GM19099 (cell line): ENCODE results near the gene SETBP1.

Experiments
- POLR2A ChIP-seq: IDR thresholded peaks from 3 replicates; pipeline ENCODE4 v1.6.1; 2011; ENCODE audit warnings: low read depth; ENCODE audit not compliant: insufficient read length; ENCODE audit errors: extremely low read depth

The SETBP1 gene

DNA sequence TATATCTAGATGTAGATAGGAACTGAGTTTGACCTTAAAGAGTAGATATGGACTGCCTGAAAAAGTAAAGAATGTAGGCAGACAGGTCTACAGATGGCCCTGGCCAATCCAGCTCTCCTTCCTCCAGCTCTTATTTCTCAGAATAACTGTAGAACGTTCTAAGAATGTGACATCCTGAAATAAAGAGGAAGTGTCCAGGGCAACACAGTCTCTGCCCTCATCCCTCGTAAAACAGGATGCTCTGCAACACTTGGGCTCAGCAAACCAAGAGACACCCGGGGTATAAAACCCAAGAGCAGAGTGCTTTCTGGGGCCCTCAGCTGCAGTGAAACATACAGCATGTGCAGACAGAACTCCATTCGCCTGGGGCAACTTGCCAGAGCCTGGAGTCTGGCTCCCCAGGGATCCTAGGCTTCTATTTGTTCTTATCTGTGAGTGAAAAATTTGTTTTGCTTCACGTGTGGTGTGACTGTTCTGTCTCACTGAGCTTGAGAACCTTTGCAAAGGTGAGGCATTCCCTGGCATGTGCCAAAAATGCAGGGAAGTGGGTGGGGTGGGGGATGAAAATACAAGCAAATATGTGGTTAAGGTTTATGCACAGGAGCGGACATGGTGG lies 401.0 kb downstream of the SETBP1 start:
- no peak for TF ChIP-seq POLR2A

DNA sequence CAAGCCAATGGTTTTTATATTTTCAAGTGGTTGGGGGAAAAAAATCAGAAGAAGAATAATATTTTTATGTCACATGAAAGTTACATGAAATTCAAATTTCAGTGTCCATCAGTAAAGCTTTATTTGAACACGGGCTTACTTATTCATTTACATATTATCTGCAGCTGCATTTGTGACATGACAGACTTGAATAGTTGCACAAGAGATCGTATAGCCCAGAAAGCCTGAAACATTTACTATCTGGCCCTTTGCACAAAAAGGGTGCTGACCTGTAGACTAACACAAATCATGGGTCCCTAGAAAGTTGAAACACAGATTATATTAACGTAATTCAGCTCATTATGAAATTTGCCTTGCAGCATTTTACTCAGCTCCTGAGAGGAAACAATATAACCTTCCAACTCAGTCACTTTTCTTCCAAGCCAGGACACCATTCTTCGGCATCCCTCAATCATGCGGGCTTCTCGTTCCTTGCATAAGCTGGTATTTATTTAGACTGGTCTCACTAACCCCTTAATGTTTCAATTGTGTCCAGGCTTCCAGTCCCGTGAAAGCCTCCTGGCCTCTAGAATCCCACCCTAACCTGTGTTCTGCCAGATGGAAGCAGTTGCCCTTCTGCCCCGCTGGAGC lies 402.7 kb downstream of the SETBP1 start:
- TF ChIP-seq POLR2A: no peak

DNA sequence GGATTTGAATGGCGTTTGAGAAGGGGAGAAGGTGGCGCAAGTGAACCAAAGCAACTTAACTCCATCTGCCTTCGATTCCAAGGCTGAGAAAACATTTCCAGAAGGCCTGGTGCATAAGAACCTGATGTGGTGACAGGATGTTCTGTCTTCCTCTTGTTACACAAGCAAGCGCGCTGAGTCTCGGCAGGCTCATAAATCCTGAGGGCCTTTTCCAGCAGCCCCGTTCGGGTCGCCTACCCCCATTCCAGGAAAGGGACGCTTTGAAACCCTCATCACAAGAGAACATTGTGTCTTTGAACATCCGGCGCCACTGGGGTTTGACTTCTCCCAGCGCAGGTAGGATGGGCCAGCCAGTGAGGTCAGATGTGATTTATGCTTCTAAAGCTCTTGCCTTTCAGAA lies 403.5 kb downstream of the SETBP1 start:
- no peak for TF ChIP-seq POLR2A

DNA sequence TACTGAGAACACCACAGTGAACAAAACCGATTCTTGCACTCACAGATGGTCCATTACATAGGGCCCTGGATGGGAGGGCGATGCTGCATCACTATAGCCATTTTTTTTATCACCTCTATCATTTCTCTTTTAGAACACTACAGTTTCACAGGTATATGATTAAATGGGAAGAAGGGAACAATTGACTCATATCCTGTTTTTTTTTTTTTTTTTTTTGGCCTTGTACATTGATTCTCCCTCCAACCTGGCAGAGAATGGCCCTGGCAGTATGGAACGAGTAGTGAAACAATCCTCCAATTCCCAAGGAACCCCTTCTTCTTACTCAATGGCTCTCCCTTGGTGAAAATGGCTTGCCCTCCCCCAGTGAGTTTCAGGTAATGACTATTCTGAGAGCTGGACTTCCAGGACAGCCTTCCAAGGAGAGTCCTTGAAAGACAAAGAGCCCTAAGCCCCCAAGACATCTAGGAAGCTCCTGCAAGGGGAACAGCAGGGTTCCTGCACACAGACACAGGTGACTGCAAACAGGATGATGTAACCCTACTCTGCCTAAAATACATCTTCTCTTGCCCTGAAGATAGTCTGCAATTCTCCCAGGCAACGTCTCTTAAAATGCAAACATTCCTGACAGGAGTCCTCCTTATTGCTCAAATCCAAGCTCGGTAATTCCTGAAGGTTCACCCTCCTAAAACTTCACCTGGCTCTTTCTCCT lies 405.4 kb downstream of the SETBP1 start:
- TF ChIP-seq POLR2A: no peak

- TF ChIP-seq POLR2A: no peak
Observed at GRCh38 chr18:45086777-45087176, 406.1 kb downstream of the SETBP1 start.

GRCh38 chr18:45090526-45091140 lies 409.9 kb downstream of the SETBP1 start:
- TF ChIP-seq POLR2A: no peak

- no peak for TF ChIP-seq POLR2A
Observed at GRCh38 chr18:45100321-45101105, 419.8 kb downstream of the SETBP1 start.

GRCh38 chr18:45102126-45102525 lies 421.4 kb downstream of the SETBP1 start:
- no peak for TF ChIP-seq POLR2A

GRCh38 chr18:45102863-45103262 lies 422.2 kb downstream of the SETBP1 start:
- no peak for TF ChIP-seq POLR2A

- TF ChIP-seq POLR2A: no peak
Observed at GRCh38 chr18:45103319-45104048, 422.8 kb downstream of the SETBP1 start.

DNA sequence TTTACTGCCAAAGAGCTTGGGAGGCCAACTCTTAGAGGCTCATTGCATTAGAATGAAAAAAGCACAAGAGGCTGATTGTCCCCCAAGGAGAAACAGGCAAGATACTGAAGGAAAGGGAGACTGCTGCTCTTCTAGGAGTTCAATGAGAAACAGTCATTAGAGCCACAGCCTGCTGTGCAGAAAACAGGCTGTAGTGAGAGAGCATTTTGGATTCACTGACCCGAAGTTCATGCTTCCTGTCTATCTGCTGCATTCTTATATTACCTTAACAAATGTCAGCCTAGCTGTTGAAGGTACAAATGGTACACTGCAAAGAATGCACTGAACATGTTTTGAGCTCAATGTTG lies 423.3 kb downstream of the SETBP1 start:
- no peak for TF ChIP-seq POLR2A

GRCh38 chr18:45106331-45106774 lies 425.7 kb downstream of the SETBP1 start:
- no peak for TF ChIP-seq POLR2A

GRCh38 chr18:45107425-45107824 lies 426.7 kb downstream of the SETBP1 start:
- TF ChIP-seq POLR2A: no peak

GRCh38 chr18:45108754-45109153 lies 428.1 kb downstream of the SETBP1 start:
- no peak for TF ChIP-seq POLR2A
